HG03378 (cell line): ENCODE measurements around the gene NBAS.

Source experiments
- ATAC-seq: cut with Tn5 transposase; IDR thresholded peaks from one replicate; pipeline ENCODE4 v1.9.1; 2021; ENCODE audit warnings: mild to moderate bottlenecking, moderate library complexity; ENCODE audit not compliant: unreplicated experiment

NBAS gene

DNA sequence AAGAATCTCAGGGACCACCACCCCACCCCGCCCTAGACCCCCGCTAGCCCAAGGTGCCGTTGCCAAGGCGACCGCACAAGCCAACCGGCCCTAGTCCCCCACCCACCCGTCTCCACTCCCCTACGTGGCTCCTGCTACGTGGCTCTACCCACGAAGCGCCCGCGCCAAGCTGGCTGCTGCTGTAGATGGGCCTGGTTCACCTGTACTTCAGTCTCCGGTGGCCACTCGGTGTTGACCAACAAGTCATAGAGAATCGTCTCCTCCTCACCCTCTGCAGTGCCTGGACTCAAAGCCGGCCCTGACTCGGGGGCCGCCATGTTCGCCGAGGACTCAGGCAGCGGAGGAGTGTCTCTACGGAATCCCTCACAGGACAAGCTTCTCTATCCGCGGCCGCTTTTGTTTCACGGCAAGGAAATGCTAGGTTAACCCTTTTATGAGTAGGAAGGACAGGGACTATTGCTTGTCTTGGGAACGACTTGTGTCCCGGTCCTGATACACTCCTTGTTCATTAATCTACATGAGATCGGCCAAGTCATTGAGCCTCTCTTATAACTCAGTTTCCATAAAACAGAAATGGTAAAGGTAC, at the start of gene NBAS:
Gene NBAS, minus strand, starts transcription at position 347 of the 586 bp plus-strand sequence. Its CDS starts 30 bp downstream, at position 317.
- peak; percentile 80 for ATAC-seq

DNA sequence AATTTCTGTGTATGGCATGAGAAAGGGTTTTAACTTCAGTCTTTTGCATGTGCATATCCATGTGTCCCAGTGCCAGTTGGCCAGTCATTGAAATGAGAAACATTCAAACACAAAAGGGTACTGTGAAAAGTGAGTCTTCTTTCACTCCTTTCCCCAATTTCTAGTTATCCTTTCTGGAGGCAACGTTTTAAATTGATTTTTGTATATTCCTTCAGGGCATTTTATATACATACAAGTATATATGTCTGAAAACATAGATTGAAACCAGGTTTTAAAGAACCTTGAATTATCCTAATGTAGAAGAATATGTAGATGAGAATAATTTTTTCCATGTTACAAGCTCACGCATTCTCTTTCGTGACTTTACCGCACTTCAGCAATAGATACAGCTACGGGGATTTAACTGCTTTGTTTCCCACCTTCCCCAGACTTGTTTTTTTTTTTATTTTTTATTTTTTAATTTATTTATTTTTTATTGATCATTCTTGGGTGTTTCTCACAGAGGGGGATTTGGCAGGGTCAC, 49.4 kb upstream of the NBAS start:
- ATAC-seq: no peak

DNA sequence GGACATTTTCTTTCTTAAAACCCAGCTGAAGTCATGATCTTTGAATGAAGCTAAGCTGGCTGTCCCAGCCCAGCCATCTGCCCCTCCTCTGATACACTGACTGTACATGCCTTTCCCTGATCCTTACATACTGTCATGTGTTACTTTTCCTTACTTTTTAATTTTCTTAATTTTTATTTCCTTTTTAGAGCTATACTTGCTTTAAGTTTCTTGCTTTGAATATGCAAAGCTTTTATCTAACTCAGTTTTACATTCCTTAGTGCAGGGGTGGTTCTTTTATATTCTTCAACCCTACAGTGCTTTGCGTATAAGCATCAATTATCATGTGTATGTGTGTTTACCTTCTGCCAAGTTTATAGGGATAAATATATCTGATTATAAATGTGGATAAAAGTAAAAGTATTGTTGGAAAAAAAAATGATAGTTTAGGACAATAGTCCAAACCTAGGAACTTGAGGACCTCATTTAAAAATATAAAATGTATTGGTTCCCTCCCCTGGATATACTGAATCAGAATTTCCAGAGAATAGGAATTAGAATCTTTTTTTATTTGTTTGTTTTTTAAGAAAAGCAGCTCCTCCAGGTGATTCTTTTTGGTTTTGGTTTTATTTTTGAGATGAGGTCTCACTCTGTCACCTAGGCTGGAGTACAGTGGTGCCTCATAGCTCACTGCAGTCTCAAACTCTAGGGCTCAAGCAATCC, 48.4 kb upstream of the NBAS start:
- no peak for ATAC-seq

DNA sequence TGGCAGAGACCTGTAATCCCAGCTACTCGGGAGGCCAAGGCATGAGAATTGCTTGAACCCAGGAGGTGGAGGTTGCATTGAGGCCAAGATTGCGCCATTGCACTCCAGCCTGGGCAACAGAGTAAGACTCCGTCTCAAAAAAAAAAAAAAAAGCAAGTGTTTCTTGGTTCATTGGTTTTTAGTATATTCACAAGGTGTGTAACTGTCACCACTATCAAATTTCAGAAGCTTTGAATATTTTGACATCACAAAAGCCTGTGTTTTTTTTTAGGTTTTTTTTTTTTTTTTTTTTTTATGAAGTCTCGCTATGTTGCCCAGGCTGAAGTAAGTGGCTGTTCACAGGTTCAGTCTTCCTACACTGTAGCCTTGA, 47.2 kb upstream of the NBAS start:
- ATAC-seq: no peak

DNA sequence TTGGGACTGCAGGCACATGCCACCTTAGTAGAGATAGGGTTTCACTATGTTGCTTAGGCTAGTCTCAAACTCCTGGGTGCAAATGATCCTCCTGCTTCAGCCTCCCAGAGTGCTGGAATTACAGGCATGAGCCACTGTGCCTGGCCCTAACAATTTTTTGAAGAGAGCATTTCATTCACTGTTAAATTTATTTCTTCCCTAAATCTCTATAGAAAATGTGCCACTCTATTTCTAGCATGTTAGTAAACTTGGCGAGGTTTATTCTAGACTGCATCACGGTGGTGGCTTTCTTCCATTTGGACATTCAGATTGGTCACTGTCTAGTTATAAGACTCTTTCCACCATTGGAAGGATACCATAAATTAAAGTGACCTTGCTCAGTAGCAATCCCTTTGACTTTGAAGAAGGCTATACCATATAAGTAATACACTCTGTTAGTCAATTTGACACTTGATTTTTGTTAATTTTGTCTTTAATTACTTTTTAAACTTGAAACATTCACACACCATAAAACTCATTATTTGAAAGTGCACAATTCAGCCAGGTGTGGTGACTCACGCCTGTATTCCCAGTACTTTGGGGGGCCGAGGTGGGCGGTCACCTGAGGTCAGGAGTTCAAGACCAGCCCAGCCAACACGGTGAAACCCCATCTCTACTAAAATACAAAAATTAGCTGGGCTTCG, 46.7 kb upstream of the NBAS start:
- no peak for ATAC-seq

DNA sequence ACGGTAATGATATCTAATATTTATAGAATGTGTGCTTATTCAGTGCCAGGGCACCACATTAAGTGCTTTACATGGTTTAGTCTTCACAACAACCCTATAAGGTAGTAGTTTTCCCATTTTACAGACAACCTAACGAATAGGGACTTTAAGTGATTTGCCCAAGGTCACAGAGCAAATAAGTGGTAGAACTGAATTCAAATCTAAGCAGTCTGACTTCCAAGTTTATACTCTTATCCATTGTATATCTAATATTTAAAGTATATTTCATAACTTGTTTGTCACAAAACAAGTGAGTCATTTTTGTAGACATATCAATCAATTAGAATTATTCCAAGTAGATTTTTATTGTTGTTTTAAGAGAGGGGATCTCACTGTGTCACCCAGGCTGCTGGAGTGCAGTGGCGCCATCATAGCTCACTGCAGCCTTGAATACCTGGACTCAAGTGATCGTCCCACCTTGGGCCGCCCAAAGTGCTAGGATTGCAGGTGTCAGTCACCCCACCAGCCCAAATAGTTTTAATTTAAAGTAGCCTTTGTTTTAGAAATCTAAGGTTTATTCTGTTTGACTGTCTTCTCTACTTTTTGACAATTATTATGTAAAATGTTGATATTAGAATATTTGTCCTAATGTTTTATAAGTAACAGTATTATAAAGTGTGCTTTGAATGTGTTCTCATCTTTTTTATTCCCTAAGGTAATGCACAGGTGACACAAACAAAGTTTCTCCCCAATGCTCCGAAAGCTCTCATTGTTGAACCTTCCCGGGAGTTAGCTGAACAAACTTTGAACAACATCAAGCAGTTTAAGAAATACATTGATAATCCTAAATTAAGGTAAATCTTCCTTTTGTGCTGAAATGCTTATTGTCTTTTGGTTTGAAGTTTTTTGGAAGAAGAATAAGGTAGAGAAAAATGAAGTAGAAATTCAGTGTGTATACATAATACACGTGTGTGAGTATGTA, 45.6 kb upstream of the NBAS start:
- ATAC-seq: no peak

DNA sequence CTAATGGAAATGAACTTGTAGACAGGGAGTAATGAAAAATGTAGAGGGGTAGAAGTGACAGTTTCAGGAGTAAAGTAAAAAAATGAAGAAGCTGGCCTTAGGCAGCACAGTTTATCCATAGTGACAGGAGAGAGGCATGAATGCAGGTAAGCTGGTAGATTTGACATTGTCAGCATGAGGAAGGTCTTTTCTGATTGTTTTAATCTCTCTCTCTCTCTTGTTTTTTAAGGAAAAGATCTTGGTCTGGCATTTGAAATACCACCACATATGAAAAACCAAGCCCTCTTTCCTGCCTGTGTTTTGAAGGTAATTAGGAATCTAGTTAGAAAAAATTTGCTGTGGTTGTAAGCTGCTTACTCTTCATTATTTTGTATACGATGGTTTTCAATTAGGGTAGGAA, 44.6 kb upstream of the NBAS start:
- no peak for ATAC-seq

DNA sequence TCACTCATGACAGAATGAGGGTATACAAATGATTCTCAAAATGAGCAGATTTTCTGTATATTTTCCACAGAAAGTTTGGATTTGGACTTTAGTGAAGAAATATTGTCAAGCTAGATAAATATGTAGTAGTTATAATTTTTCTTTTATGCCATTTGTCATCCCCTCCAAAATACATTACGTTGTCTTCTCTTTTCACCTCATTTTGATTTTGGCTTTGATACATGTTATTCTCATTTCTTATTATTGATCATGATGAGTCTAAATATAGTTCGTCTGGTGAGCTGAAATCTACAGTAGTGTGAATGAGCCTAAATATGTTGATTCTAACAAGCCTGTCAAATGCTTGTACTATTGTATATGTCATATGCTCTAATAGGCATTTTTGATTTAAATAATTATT, 42.8 kb upstream of the NBAS start:
- no peak for ATAC-seq

DNA sequence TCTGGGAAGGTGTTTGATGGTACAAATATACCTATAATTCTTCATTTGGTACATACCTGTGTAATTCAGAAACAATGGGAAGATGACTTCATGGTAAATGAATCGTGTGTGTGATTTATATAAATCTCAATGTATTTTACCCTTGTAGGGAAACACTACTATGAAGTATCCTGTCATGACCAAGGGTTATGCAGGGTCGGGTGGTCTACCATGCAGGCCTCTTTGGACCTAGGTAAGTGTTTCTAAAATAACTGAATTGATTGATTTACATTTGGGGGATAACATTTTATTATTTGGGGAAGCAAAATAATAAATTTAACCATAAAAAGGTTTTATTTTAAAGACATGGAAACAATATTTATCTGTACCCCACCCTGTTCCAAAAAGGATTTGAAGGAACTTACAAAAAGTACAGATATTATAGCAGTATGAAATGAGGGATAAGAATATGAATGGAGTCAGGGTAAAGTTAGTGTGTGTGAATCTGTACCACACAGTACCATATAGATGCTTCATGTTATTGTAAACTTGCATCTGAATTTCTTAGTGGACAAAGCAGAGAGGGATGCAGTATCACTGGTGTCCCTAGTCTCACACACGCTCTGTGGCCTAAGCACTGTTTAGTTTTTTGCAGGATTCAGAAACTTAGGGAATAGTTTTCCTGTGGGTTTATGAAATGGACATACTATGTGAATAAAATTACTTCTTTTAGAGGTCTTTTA, 42.1 kb upstream of the NBAS start:
- ATAC-seq: no peak

DNA sequence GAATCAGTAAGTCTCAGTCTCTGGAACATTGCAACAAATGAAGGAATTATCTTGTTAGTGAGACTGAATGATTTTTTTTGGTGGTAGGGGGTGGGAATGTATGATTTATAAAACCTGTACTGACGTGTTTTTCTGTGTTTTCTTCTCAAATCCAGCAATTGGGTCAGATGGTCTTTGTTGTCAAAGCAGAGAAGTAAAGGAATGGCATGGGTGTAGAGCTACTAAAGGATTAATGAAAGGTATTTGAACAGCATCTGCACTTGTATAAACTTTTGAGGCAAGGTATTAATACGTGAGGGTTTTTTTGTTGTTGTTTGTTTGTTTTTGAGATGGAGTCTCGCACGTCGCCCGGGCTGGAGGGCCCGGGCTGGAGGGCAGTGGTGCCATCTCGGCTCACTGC, 41.3 kb upstream of the NBAS start:
- no peak for ATAC-seq

DNA sequence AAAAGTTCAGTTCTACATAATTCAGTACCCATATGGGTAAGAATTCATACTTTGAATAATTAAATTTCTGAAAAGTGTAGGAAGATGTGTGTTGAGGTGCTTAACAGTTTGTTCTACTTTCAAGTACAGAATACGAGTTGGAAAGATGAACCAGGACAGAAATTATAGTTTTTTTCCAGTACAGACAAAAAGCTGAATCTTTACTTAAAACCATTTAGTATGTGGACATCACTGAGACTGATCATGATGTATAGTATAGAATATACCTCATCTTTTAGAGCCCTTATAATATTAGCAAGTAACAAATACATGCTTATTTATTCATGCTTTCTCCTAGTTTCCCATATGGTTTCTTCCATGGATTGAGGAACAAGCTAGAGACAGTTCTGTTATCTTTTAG, 40.5 kb upstream of the NBAS start:
- no peak for ATAC-seq

DNA sequence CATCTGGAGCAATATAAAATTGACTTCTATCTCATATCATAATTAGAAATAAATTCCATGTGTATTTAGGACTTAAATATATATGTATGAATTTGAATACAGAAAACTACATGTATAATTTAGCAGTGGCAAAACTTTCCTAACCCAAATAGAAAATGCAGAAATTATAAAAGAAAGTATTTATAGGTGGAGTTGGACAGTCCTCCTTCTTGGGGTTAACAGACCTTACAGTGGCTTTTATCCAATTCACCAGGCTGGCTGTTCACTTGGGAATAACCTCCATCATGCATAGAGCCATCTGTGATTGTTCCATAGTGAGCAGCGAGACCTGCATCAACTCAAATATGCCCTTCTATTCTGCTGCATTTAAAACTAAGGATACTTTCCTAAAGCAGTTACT, 38.9 kb upstream of the NBAS start:
- no peak for ATAC-seq

DNA sequence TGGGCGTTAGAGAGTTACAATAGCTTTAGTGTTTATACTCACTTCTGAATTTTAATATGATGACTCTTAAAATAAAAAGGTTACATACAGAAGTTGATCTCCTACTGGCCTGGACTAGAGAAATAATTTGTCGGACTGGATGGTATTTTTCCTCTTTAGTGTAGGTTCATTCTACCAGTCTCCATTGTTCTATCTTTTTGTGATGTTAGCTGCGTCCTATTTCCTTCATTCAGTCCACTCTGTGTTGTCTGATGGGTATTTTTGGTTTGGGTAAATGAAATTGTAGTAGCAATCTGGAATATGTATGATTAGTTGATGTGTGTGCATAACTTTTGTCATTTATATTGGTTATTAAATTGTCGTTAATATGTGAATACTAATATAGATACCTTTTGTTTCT, 35.8 kb upstream of the NBAS start:
- no peak for ATAC-seq

DNA sequence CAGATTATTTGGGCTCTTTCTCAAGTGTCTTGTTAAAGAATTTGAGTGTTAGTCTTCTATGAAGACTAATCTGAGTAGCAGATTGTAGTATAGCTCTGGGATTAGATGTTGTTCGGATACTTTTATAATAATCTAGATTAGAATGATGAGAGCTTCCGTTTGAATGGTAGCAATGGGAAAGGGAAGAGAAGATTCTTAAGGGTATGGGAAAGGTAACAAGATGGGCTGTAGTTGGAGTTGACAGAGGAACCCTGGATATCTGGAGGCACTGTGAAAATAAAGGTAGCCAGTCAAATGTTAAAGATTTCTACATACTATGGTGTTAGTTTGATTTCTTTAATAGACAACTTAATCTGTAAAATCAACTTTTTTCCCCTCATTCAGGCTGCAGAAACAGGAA, 35.2 kb upstream of the NBAS start:
- ATAC-seq: no peak

DNA sequence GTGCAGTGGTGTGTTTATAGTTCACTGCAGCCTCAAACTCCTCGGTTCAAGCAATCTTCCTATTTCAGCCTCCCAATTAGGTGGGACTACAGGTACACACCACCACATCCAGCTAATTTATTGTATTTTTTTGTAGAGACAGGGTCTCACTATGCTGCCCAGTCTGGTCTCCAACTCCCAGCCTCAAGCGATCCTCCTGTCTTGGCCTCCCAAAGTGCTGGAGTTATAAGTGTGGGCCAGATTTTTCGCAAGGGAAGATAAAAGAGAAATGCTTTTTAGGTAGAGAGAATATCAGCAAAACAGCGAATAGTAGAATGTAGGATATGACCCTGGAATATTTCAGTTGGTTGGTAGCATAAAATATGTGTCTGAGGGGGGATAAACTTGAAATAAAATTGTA, 34.8 kb upstream of the NBAS start:
- ATAC-seq: no peak

DNA sequence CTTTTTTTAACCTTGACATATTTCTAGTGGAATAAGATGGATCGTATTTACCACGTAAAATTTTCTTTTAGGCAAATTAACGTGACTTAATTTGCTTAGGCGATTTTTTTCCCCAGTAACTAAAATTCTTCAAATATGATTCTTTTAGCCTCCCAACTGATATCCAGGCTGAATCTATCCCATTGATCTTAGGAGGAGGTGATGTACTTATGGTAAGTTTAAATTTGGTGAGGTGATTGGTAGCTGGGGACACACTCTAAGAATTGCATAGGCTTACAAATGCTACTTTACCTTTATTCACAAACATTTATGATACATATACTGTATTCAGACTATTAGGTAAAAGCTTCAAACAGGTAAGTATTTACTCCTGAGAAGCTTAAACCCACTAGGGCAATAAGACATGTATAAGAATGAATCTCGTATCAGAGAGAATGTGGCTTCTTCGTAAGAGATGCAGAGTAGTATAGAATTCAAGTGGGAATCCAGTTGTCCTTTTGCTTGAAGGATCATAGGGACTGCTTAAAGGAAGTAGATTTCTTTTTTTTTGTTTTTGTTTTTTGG, 34.3 kb upstream of the NBAS start:
- ATAC-seq: no peak

DNA sequence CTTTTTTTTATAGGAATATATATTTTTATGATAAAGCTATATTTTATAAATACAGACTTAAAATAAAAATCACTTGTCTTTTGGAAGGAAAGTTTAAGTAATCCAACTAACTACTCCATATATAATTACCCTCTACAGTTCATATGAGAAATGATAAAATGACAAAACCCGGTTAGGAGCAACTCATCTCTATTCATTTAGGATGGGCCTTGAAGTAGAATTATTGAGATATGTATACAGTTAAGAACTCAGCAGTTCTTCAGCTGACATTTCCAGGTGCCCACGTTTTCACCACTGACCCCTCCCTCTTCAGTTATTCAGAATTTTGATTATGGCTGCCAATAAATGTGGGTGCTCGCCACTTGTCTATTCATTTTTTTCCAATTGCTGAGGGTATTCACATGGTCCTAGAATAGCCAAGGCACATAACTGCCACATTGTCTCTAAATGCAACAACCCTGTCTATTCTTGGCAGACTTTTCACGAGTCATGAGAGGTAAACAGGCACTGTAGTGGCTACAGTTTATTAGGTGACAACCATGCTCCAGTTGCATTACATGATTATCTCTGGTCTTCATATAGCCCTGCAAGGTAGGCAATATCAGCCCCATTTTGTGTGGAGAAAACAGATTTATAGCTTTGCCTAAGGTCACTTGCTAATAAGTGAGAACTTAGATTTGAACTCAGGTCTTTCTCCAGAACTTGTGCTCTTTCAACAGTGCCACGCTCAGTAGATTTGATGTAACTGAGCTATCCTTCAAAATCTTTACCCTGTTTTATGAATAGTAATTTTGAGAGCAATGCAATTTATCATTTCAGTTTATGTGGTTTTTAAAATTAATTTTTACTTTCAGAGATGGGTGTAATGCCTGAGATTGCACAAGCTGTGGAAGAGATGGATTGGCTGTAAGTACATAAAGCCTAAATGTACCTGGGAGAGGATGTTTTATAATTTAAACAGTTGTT, 33.4 kb upstream of the NBAS start:
- no peak for ATAC-seq

DNA sequence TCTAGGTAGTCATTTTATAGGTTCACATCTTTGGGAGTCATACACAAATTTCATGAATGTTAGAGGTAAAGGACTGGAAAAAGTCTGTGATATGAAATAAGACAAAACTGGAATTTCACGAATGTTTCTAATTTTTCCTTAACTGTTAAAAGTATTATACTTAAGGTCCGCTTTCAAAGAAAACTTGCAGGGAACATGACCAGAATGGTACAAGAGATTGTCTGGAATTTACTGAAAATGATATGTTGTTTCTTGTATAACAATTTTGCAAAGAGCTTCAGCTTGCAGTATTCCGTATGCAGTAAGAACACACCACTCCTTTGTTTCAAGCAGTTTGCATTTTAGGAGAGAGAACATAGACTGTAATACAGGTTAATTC, 32.2 kb upstream of the NBAS start:
- no peak for ATAC-seq
